ENCODE measurements around the gene C12orf43. TPM values are rescaled to one million over a fixed set of nuclear protein-coding genes. Genes with fewer than 3 reads are reported as not detected.

C12orf43 gene
- total RNA-seq, 2 donors from 2014 or later = 13.8 to 15.2 TPM

DNA sequence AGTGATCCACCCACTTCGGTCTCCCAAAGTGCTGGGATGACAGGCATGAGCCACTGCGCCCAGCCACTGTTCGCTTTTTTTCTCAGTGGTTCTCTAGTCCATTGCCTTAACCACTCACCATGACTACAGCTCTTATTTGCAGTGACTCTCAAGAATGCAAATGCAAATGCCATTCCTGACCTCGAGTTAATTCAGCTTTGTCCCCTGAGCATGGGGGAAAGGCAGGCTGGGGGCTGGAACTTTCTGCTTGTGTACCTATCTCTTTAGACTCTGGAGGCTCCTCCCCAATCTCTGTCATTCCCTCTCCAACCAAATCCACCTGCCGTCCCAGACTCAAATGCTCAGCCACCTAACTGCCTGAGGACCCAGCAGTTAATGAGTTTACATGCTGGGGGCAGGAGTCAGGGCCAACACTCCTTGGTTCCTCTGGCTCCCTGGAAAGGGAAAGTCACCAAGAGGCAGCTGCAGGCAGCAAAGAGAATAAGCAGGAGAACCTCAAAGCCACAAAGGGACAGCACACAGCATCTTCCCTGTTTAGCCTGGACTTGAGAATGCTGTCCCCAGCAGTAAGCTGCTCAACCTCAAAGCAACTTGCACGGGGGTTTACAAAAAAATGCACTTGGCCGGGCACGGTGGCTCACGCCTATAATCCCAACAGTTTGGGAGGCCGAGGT, 43.3 kb downstream of the C12orf43 start:
- intact Hi-C loops (cut with DNase I) = loop anchor here (5.0 kb wide), 3 partner anchors 246 to 391 kb away; partner anchors contain the start of genes ACADS and POP5
- Histone ChIP-seq H3K4me3 (no peak overlapping the region), H3K36me3 (no peaks in the 10 kb centered on the region), H3K4me1 (replicated peaks) (no peaks in the 10 kb centered on the region), H3K27ac (no peak overlapping the region), H3K27me3 (replicated peaks; ENCODE audit: insufficient read depth) (no peaks in the 10 kb centered on the region), H3K9me3 (no peaks in the 10 kb centered on the region)
- TF ChIP-seq POLR2AphosphoS5 (IDR thresholded peaks at IDR 0.05) (no peak), POLR2A (IDR thresholded peaks at IDR 0.05) (no peak), CTCF (IDR thresholded peaks at IDR 0.05) (no peak)
- 53% methylated on average over 10 of the region's 10 CpGs for WGBS
- DNase-seq (ENCODE audit: low spot score) = no peak

DNA sequence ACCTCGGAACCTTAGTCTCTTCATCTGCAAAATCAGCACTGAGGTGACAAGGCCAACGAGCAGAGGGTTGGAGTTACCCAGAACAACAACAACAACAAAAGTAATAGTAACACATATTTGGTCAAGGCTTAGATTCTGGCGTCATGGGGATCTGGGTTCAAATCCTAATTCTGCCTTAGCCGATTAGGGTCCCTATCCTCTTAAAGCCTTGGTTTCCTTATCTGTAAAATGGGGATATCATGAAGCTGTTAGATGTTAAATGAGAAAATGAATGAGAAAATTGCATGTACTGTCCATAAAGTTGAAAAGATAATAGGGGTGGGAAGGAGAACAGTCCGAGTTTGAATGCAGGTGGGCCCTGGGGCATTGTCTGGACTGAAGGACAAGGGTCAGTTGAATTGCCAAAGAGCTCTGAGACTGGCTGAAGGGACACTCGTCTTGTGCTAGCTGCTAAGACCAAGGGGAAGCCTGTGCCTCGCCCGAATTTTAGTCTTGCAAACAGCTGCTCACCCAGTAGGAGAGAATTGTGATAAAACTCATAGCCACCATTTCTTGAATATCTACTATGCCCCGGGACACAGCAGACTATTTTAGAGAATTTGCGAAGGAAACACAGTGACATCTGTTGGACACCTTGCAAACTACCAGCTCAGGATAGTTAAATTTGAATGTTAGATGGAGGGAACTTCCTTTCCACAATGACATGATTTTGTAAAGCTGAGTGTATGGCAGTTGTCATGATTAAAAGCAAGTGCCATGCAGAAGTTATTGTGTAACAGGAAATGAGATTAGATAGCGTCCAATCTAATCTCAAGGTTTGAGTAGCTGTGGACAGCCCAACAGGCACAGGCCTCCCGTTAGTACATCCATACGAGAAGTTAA, 44.7 kb downstream of the C12orf43 start:
- intact Hi-C loops (cut with DNase I) = loop anchor here (5.0 kb wide), 3 partner anchors 244 to 389 kb away; partner anchors contain the start of genes ACADS and POP5
- WGBS = 41% methylated on average over 13 of the region's 13 CpGs
- TF ChIP-seq CTCF (IDR thresholded peaks at IDR 0.05) = peak; percentile 19 to 78 (median 62)
- no peak for TF ChIP-seq POLR2A (IDR thresholded peaks at IDR 0.05)
- TF ChIP-seq POLR2AphosphoS5 (IDR thresholded peaks at IDR 0.05) = peak; percentile 49
- Histone ChIP-seq H3K27me3 (replicated peaks; ENCODE audit: insufficient read depth) (no peaks in the 10 kb centered on the region), H3K4me1 (replicated peaks) (no peaks in the 10 kb centered on the region), H3K36me3 (no peaks in the 10 kb centered on the region), H3K4me3 (no peak overlapping the region), H3K9me3 (no peaks in the 10 kb centered on the region), H3K27ac (no peak overlapping the region)
- peak; percentile 28 for DNase-seq (ENCODE audit: low spot score)

GRCh38 chr12:120970310-120970709, 46.0 kb downstream of the C12orf43 start:
- intact Hi-C loops (cut with DNase I) = loop anchor here (5.0 kb wide), 3 partner anchors 243 to 388 kb away; partner anchors contain the start of genes ACADS and POP5
- 61% methylated on average over 3 of the region's 3 CpGs for WGBS

DNA sequence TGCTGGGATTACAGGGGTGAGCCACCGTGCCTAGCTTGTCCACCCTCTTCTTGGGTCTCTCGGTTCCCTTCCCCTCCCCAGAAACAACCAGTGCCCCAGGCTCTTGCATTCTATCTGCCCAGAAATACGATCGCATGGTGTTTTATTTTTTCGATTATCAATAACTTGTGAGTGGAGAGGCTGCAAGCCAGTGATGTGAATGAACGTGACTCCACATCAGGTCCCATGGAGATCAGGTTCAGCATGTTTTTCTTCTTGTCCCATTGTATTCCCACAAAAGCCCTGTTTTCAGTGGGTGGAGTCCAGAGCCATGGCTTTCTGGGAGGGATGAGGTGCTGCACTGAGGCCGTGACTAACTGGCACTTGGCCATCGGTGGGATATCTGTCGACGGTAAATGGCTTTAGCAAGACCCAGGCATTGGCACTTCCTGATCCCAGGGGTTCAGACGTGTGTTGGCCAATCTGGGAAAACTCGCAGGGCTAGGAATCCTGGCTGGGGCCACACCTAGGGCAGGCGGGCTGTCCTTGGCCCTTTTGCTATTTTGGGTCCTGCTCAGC, 50.7 kb downstream of the C12orf43 start:
- Histone ChIP-seq H3K27ac (no peak overlapping the region), H3K27me3 (replicated peaks; ENCODE audit: insufficient read depth) (no peaks in the 10 kb centered on the region)

More at GRCh38 chr12:120970310-120970709, 46.0 kb downstream of the C12orf43 start:
- Histone ChIP-seq H3K27me3 (replicated peaks; ENCODE audit: insufficient read depth) (no peaks in the 10 kb centered on the region), H3K9me3 (no peaks in the 10 kb centered on the region), H3K27ac (no peak overlapping the region), H3K36me3 (no peaks in the 10 kb centered on the region), H3K4me3 (no peak overlapping the region), H3K4me1 (replicated peaks) (no peaks in the 10 kb centered on the region)
- DNase-seq (ENCODE audit: low spot score) = no peak
- no peak for TF ChIP-seq POLR2AphosphoS5 (IDR thresholded peaks at IDR 0.05)
- no peak for TF ChIP-seq POLR2A (IDR thresholded peaks at IDR 0.05)
- TF ChIP-seq CTCF (IDR thresholded peaks at IDR 0.05) = no peak

More for the DNA sequence above, 50.7 kb downstream of the C12orf43 start:
- Histone ChIP-seq H3K36me3 (no peaks in the 10 kb centered on the region), H3K9me3 (no peaks in the 10 kb centered on the region), H3K4me1 (replicated peaks) (no peaks in the 10 kb centered on the region), H3K4me3 (no peak overlapping the region)
- DNase-seq (ENCODE audit: low spot score) = no peak
- intact Hi-C loops (cut with DNase I) = no loop called here
- WGBS = 63% methylated on average over 13 of the region's 13 CpGs
- TF ChIP-seq POLR2A (IDR thresholded peaks at IDR 0.05) (no peak), CTCF (IDR thresholded peaks at IDR 0.05) (no peak), POLR2AphosphoS5 (IDR thresholded peaks at IDR 0.05) (no peak)
